ENCODE measurements around the gene SMLR1. TPM values are rescaled to one million over a fixed set of nuclear protein-coding genes. Genes with fewer than 3 reads are reported as not detected.
A peak's percentile ranks its signal among the peaks of the same experiment; 100 is the strongest.

The SMLR1 gene
- total and polyA plus RNA-seq, 12 donors = 0.08 to 3.9 (median 0.42) TPM; not detected in 3

- Histone ChIP-seq H3K9me3 (replicated peaks in 1 of 3) (no peaks in the 10 kb centered on the region), H3K4me1 (replicated peaks in 1 of 2) (no peaks in the 10 kb centered on the region), H3K27ac (no peak overlapping the region), H3K36me3 (replicated peaks in 1 of 2) (no peaks in the 10 kb centered on the region), H3K27me3 (no peaks in the 10 kb centered on the region), H3K4me3 (no peak overlapping the region)
- WGBS, 4 donors = 74 to 88% (median 80%) methylated on average over 5 of the region's 5 CpGs
- intact Hi-C loops (cut with DNase I) = no loop called here
- no peak for DNase-seq
- TF ChIP-seq CTCF (IDR thresholded peaks at IDR 0.05) (no peak), POLR2A (IDR thresholded peaks at IDR 0.05) (no peak)
Observed at GRCh38 chr6:130788954-130789353, 38.3 kb upstream of the SMLR1 start.

- Histone ChIP-seq H3K36me3 (replicated peaks in 1 of 2) (no peaks in the 10 kb centered on the region), H3K27ac (no peak overlapping the region), H3K9me3 (replicated peaks in 1 of 3) (no peaks in the 10 kb centered on the region), H3K27me3 (no peaks in the 10 kb centered on the region), H3K4me1 (replicated peaks in 1 of 2) (no peaks in the 10 kb centered on the region), H3K4me3 (no peak overlapping the region)
- DNase-seq = no peak
- intact Hi-C loops (cut with DNase I) = no loop called here
- no peak for TF ChIP-seq CTCF (IDR thresholded peaks at IDR 0.05)
- no peak for TF ChIP-seq POLR2A (IDR thresholded peaks at IDR 0.05)
- WGBS, 4 donors = 87 to 100% (median 92%) methylated on average over 1 of the region's 1 CpG
Observed at GRCh38 chr6:130794010-130794697, 33.1 kb upstream of the SMLR1 start.

GRCh38 chr6:130794738-130795137, 32.5 kb upstream of the SMLR1 start:
- no peak overlapping the region for H3K27ac ChIP-seq
- no peak for TF ChIP-seq CTCF (IDR thresholded peaks at IDR 0.05)
- no peak for TF ChIP-seq POLR2A (IDR thresholded peaks at IDR 0.05)
- no peaks in the 10 kb centered on the region for H3K36me3 ChIP-seq (replicated peaks in 1 of 2)
- H3K27me3 ChIP-seq = no peaks in the 10 kb centered on the region
- no peak overlapping the region for H3K4me3 ChIP-seq
- no peaks in the 10 kb centered on the region for H3K4me1 ChIP-seq (replicated peaks in 1 of 2)
- intact Hi-C loops (cut with DNase I) = no loop called here
- H3K9me3 ChIP-seq (replicated peaks in 1 of 3) = no peaks in the 10 kb centered on the region
- no peak for DNase-seq
- WGBS, 4 donors = 45 to 61% (median 53%) methylated on average over 3 of the region's 3 CpGs

- Histone ChIP-seq H3K36me3 (replicated peaks in 1 of 2) (no peaks in the 10 kb centered on the region), H3K9me3 (replicated peaks in 1 of 3) (peaks cover 0 to 5% (median 0%) of the 10 kb centered on the region in 3 donors), H3K4me1 (replicated peaks in 1 of 2) (no peaks in the 10 kb centered on the region), H3K27ac (no peak overlapping the region), H3K27me3 (no peaks in the 10 kb centered on the region), H3K4me3 (no peak overlapping the region)
- DNase-seq = peak in 2 of 7 donors; percentile 18 to 31
- TF ChIP-seq CTCF (IDR thresholded peaks at IDR 0.05) (no peak), POLR2A (IDR thresholded peaks at IDR 0.05) (no peak)
- intact Hi-C loops (cut with DNase I) = no loop called here
Observed at GRCh38 chr6:130796313-130796905, 30.8 kb upstream of the SMLR1 start.

All from adrenal gland (tissue), 12 donors.